ENCODE measurements around the gene NTN5. TPM values are rescaled to one million over a fixed set of nuclear protein-coding genes. Genes with fewer than 3 reads are reported as not detected.
A peak's percentile ranks its signal among the peaks of the same experiment; 100 is the strongest.

Gene NTN5
- total RNA-seq, 1 donor from 2014 or later, result 0.14 TPM

GRCh38 chr19:48651683-48652048, 21.2 kb downstream of the NTN5 start:
- intact Hi-C loops (cut with DNase I), result no loop called here
- ATAC-seq (no peak), DNase-seq (ENCODE audit: missing footprints) (no peak)

GRCh38 chr19:48650974-48651682, 21.7 kb downstream of the NTN5 start:
- ATAC-seq, result no peak
- intact Hi-C loops (cut with DNase I), result no loop called here
- DNase-seq (ENCODE audit: missing footprints), result no peak

- ATAC-seq (no peak), DNase-seq (ENCODE audit: missing footprints) (no peak)
- intact Hi-C loops (cut with DNase I), result loop anchor here (5.0 kb wide), 2 partner anchors 134 to 194 kb away; no protein-coding TSS in a partner anchor
Observed at GRCh38 chr19:48648134-48648533, 24.7 kb downstream of the NTN5 start.

- DNase-seq (ENCODE audit: missing footprints) (no peak), ATAC-seq (no peak)
- intact Hi-C loops (cut with DNase I), result loop anchor here (1.0 to 5.0 kb wide), 3 partner anchors 29 to 196 kb away; no protein-coding TSS in a partner anchor
Observed at GRCh38 chr19:48646722-48647216, 26.0 kb downstream of the NTN5 start.

- intact Hi-C loops (cut with DNase I), result loop anchor here (1.0 to 5.0 kb wide), 3 partner anchors 29 to 196 kb away; no protein-coding TSS in a partner anchor
- peak; percentile 92 for ATAC-seq
- peak; percentile 87 for DNase-seq (ENCODE audit: missing footprints)
Observed at GRCh38 chr19:48646001-48646721, 26.7 kb downstream of the NTN5 start, which contains the start of gene CA11. Gene CA11 (minus strand): TSS chr19:48646187. CDS start chr19:48645632, 555 bp downstream.

- intact Hi-C loops (cut with DNase I), result loop anchor here (5.0 kb wide), 2 partner anchors 137 to 197 kb away; no protein-coding TSS in a partner anchor
- ATAC-seq (peak; percentile 9), DNase-seq (ENCODE audit: missing footprints) (no peak)
Observed at GRCh38 chr19:48645620-48646000, 27.2 kb downstream of the NTN5 start.

- DNase-seq (ENCODE audit: missing footprints) (peak; percentile 85), ATAC-seq (peak; percentile 75)
- intact Hi-C loops (cut with DNase I), result loop anchor here (5.0 kb wide), 2 partner anchors 137 to 197 kb away; no protein-coding TSS in a partner anchor
Observed at GRCh38 chr19:48644839-48645619, 27.8 kb downstream of the NTN5 start.

- intact Hi-C loops (cut with DNase I), result no loop called here
- ATAC-seq, result no peak
- DNase-seq (ENCODE audit: missing footprints), result no peak
Observed at GRCh38 chr19:48644355-48644754, 28.5 kb downstream of the NTN5 start.

- intact Hi-C loops (cut with DNase I), result no loop called here
- ATAC-seq, result no peak
- no peak for DNase-seq (ENCODE audit: missing footprints)
Observed at GRCh38 chr19:48642862-48643261, 30.0 kb downstream of the NTN5 start.

GRCh38 chr19:48641850-48642249, 31.0 kb downstream of the NTN5 start:
- ATAC-seq, result no peak
- intact Hi-C loops (cut with DNase I), result no loop called here

GRCh38 chr19:48639483-48640375, 33.1 kb downstream of the NTN5 start:
- intact Hi-C loops (cut with DNase I), result loop anchor here (5.0 kb wide), 2 partner anchors 73 to 338 kb away; no protein-coding TSS in a partner anchor
- no peak for DNase-seq (ENCODE audit: missing footprints)
- ATAC-seq, result no peak

More at GRCh38 chr19:48641850-48642249, 31.0 kb downstream of the NTN5 start:
- DNase-seq (ENCODE audit: missing footprints), result no peak

GRCh38 chr19:48638831-48639381, 33.9 kb downstream of the NTN5 start:
- no peak for ATAC-seq
- no peak for DNase-seq (ENCODE audit: missing footprints)
- intact Hi-C loops (cut with DNase I), result loop anchor here (5.0 kb wide), 2 partner anchors 73 to 338 kb away; no protein-coding TSS in a partner anchor

- ATAC-seq, result peak; percentile 40
- intact Hi-C loops (cut with DNase I), result loop anchor here (5.0 kb wide), 2 partner anchors 74 to 339 kb away; no protein-coding TSS in a partner anchor
- DNase-seq (ENCODE audit: missing footprints), result no peak
Observed at GRCh38 chr19:48637948-48638830, 34.6 kb downstream of the NTN5 start.

- ATAC-seq (peak; percentile 83), DNase-seq (ENCODE audit: missing footprints) (peak; percentile 99)
- intact Hi-C loops (cut with DNase I), result loop anchor here (5.0 kb wide), 2 partner anchors 75 to 340 kb away; no protein-coding TSS in a partner anchor
Observed at GRCh38 chr19:48637449-48637947, 35.3 kb downstream of the NTN5 start.

- intact Hi-C loops (cut with DNase I), result loop anchor here (5.0 kb wide), 2 partner anchors 75 to 340 kb away; no protein-coding TSS in a partner anchor
- DNase-seq (ENCODE audit: missing footprints) (no peak), ATAC-seq (peak; percentile 5)
Observed at GRCh38 chr19:48636859-48637448, 35.9 kb downstream of the NTN5 start, which contains the start of gene DBP. Gene DBP (minus strand): TSS chr19:48637379. CDS start chr19:48636994, 385 bp downstream.

All from Right ventricle myocardium inferior (tissue), 1 donor.